GM12892 (cell line): ENCODE measurements around the gene NUP188.
"Not testable (repeated sequence)": the region's sequence is repeated elsewhere in the genome, so short reads cannot be mapped to it uniquely, and the experiment has no call there.

Experiments
- DNase-seq: peaks from one replicate; pipeline ENCODE4 v3.0.0; 2011; ENCODE audit not compliant: insufficient read length
- FAIRE-seq: peaks from 2 replicates; lab custom pipeline; 2011; peaks lifted over from hg19 to GRCh38; lab: Jason Lieb, UNC
- POLR2A ChIP-seq: IDR thresholded peaks from 2 replicates; pipeline ENCODE4 v1.6.1; 2011; ENCODE audit warnings: low read depth, low read length, control low read depth
- POLR2AphosphoS5 ChIP-seq: IDR thresholded peaks from 2 replicates; pipeline ENCODE4 v1.6.1; 2011; ENCODE audit warnings: low read depth, low read length, control low read depth
- TAF1 ChIP-seq: IDR thresholded peaks from 2 replicates; pipeline ENCODE4 v1.6.1; 2011; ENCODE audit warnings: low read depth, mild to moderate bottlenecking, control low read depth, low read length, borderline replicate concordance

NUP188 gene

GRCh38 chr9:128936171-128936865 lies 11.2 kb upstream of the NUP188 start:
- DNase-seq (no peak), FAIRE-seq (no peak)
- TF ChIP-seq POLR2AphosphoS5 (no peak), TAF1 (no peak), POLR2A (no peak)

GRCh38 chr9:128937310-128938165 lies 10.0 kb upstream of the NUP188 start:
- no peak for DNase-seq
- TF ChIP-seq TAF1, result no peak
- no peak for FAIRE-seq

- TF ChIP-seq POLR2AphosphoS5, result no peak
- TF ChIP-seq POLR2A, result no peak
- no peak for TF ChIP-seq TAF1
- FAIRE-seq, result no peak
- no peak for DNase-seq
Observed at GRCh38 chr9:128940271-128940921, 7.1 kb upstream of the NUP188 start.

GRCh38 chr9:128940946-128941755 lies 6.3 kb upstream of the NUP188 start:
- DNase-seq (no peak), FAIRE-seq (no peak)
- TF ChIP-seq POLR2AphosphoS5, result no peak
- no peak for TF ChIP-seq TAF1
- TF ChIP-seq POLR2A, result no peak

GRCh38 chr9:128943832-128944620 lies 3.5 kb upstream of the NUP188 start:
- TF ChIP-seq POLR2A (no peak), TAF1 (no peak)
- FAIRE-seq (no peak), DNase-seq (no peak)

- not testable (repeated sequence) for DNase-seq, FAIRE-seq
Observed at GRCh38 chr9:128944966-128945365, 2.5 kb upstream of the NUP188 start.

- TF ChIP-seq TAF1 (no peak), POLR2AphosphoS5 (no peak), POLR2A (no peak)
- DNase-seq (no peak), FAIRE-seq (no peak)
Observed at GRCh38 chr9:128945798-128946501, 1.5 kb upstream of the NUP188 start.

- no peak for DNase-seq
- TF ChIP-seq POLR2AphosphoS5, result no peak
- TF ChIP-seq POLR2A, result no peak
- TF ChIP-seq TAF1, result no peak
- FAIRE-seq, result peak; percentile 40
Observed at GRCh38 chr9:128946571-128947276, 775 bp upstream of the NUP188 start.

GRCh38 chr9:128947277-128947526 lies 297 bp upstream of the NUP188 start:
- FAIRE-seq (no peak), DNase-seq (no peak)
- TF ChIP-seq POLR2AphosphoS5, result no peak
- no peak for TF ChIP-seq TAF1
- no peak for TF ChIP-seq POLR2A

GRCh38 chr9:128961403-128961802 lies 13.9 kb downstream of the NUP188 start:
- DNase-seq, FAIRE-seq: not testable (repeated sequence)
